NCI-H2029 treated with DMSO at 0.1 percent for 48 hours (cell line): Measurements from ENCODE around the gene ADRA2B.

Experiments
- DNase-seq: peaks from one replicate; lab custom pipeline; 2025; lab: John Stamatoyannopoulos, UW

Gene ADRA2B

DNA sequence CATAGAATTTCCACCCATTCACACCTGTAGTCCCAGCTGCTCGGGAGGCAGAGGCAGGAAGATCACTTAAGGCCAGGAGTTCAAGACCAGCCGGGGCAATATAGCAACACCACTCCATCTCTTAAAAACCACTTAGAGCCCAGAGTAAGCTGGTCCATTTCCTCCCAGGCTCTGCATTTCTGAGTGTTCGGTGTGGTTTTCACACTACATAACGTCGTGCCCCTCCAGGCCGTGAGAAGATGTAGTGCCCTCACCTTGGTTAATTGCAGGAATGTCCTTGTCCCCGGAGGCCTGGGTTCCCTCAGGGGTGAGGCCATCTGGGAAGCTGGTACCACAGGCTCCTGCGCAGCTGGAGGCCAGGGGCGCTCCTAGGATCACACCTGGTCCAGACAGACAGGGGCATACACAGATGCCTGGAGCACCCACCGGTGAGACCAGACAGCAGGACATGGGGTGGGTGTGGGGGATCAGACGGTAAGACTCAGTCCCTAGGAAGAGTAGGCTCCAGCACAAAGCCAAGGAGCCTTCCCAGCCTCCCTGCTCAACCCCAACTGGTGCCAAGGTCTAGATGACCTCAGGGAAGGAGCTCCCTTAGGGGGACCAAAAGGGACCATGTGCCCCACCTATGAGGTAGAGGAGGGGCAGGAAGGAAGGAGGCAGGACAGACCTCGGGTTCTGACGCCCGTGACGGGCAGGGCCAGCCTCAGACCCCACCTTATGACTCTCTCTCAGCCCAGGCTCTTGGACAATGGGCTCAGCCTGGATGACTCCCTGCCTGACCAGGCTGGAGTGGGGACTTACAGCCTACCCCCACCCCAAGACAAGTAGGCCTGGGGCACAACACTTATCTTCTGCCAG is 21.2 kb upstream of the ADRA2B start:
- DNase-seq: no peak

DNA sequence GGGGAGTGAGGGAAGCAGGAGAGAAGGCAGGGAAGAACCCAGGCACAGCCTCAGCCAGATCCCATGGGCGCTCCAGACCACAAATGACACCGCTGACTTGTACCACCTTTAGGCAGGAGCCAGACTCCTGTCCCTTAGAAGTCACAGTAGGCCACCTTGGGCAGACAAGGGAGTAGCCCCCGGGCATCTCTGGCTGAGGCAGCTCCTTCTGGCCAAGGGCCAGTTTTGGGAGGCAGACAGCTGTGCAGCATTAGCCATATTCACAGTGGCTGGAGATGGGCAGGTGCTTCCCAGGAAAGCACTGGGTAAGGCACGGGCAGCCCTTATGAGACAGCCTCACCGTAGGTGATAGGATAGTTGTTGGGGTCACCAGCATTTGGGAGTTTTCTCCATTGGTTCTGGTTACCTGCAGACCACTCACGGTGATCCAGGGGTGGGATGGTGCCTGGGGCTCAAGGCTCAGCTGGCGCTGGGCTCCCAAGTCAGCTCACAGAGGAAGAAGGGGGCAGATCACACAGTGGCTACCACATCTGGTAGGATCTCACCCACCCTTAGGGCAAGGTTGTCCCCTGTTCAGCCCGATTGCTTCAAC is 19.9 kb upstream of the ADRA2B start:
- DNase-seq: no peak

- DNase-seq: no peak
Measured at GRCh38 chr2:96135621-96136020, 19.2 kb upstream of the ADRA2B start.

DNA sequence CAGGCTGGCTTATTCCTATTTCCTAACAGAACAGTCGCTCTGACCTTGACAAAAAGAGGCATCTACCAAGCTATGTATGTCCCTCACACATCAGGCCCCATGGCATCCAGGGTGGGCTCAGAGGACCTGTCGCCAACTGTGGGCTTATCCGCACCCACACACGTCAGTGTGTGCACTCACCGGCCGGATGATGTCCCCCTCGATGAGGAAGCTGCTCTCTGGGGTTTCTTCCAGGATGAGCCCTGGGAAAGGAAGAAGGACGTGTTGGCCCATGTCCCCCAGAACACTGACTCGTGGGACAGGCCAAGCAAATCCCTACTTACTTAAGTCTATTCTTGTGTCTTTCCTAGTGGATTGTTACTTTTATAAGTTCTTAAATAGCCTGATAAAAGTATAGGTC is 18.8 kb upstream of the ADRA2B start:
- DNase-seq: no peak

- DNase-seq: no peak
Measured at GRCh38 chr2:96134421-96134820, 18.1 kb upstream of the ADRA2B start.

GRCh38 chr2:96131813-96132745 is 15.7 kb upstream of the ADRA2B start:
- DNase-seq: no peak

DNA sequence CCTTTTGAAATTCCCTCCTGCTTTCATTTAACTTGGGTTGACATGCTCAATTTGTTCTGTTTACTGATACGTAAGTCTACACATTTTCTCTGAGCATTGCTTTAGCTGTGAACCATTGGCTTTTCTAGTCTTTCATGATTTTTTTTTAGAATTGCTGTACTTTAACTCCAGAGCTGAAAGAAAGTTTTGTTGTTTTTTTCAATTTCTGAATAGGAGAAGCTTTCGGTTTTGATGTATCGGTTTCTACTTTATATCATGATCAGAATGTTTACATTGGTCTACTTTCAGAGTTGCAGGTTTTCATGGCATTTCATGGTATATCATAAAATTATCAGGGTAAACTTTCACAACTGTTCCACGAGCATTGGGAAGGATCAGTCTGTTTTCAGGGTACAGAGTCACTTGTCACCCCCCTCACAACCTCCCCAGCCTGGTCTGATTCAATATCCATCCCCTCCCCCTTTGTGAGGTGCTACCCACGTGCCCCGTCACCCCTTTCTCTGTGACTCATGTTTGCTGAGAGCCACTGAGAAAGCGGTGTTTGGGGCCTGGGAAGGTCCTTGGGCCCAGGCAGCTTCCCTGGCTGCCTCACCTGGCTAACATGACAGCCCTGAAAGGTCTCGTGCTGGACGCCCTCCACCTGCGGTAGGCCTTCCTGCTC is 14.9 kb upstream of the ADRA2B start:
- no peak for DNase-seq

- DNase-seq: no peak
Measured at GRCh38 chr2:96130483-96130882, 14.1 kb upstream of the ADRA2B start.

DNA sequence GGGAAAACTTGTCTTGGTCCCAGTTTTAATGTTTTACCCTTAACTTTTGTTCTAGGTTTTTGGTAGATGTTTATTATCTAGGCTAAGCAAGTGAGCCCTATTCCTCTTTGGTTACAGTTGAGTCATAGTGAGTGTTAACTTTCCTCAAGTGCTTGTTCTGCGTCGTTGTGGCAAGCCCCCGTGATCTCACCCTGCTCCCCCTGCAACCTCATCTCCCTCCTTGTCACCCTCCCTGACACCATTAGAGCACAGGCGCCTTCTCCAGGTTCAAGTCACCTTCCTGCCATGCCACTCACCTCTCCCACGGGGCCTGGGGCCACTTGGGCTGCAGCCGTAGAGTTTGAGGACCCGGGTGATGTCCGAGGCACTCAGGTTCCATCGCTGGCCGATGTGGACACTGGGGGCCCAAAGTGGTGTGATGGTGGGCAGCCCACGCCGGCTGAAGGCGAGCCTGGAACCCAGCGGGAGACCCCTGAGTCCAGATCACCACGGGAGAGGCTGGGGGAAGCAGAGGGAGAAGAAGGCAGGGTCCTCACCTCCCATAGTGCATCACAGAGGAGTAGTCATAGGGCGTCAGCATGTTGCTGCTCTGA is 13.3 kb upstream of the ADRA2B start:
- no peak for DNase-seq

GRCh38 chr2:96128456-96128855 is 12.1 kb upstream of the ADRA2B start:
- no peak for DNase-seq

DNA sequence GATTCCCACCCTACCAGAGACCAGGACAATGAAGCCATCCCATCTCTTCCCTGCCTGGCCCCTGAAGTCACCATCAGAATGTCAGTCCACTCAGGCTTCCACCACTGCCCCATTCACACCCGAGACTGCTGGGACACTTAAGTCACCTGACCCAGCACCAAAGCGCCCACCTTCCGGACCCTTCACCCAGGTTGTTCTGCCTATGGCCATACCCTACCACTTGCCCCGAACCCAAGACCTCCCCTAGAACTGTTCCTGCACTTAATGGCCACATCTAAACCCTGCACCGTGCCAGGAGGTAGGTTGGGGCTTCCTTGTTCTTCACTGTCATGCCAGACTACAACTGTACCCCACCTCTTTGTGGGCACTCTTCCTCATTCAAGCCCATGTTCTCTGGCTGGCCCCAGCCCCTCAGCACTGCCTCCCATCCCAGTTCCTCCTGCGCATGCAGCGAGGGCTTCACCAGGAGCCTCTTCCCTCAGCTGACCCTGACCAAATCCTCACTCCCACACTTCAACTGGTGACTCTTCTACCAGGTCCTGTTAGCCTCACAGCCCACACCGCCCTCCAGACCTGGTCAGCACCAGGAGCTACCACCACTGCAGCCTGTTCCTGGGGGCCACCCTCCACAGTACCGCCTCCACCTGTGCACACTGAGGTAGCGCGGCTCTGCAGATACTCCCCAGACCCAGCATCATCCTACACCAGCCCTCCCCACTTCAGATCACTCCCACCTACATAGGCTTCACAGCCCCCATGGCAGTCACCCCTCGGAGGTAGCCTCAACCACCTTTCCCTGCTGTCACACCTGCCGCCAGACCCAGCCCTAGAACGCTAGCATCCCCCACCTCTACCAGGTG is 8.3 kb upstream of the ADRA2B start:
- DNase-seq: no peak

DNA sequence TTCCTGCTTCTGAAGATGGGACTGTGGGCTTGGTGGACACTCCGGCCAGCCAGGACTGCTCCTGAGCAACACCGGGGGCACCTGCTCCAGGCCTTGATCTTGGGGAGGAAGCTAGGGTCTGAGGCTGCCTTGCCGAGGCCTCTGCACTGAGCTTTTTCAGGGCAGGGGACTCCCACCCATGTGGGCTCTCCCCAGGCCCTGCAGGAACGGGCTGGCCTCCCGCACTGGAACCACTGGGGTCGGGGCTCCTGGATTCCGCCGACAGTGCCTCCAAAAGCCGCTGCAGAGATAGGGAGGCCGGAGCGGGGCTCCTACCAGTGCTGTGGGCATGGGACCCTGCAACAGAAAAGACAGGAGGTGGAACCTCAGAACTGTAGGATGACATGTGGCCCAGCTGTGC is 7.6 kb upstream of the ADRA2B start:
- no peak for DNase-seq

- no peak for DNase-seq
Measured at GRCh38 chr2:96123290-96123689, 6.9 kb upstream of the ADRA2B start.

GRCh38 chr2:96122391-96122790 is 6.0 kb upstream of the ADRA2B start:
- no peak for DNase-seq

DNA sequence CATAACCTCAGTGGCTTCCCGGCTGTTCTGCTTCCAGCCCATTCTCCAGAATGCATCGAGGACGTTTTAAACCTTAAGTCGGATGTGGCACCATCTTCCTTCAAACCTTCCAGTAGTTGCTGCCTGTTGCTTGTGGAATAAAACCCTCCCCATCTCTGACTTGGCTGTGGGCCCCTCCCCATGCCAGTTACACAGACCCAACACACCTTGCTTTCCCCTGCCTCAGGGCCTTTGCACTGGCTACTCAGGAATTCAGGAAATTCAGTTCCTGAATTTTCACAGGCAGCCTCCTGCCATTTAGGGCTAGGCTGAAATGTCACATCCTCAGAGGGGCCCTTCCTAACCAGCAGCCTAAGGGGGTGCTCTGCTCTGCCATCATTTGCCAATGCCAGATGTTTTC is 5.0 kb upstream of the ADRA2B start:
- DNase-seq: no peak

DNA sequence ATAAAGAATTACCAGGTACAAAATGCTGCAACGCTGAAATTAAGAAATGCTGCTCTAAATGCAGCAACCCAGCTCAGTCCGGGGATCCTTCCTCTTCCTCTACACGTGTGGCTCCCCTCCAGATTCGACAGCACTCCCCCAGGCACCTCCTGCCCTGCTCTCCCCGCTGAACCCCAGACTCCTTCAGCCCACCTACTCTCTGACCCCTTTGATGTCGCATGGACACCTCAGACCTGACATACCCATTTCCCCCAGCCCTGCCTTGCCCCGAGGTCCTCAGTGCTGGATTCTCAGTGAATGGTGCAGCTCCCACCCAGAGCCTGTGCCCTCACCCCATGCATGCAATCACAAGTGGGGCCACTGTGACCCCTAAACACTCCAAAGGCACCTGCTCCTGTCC is 4.6 kb upstream of the ADRA2B start:
- no peak for DNase-seq

- no peak for DNase-seq
Measured at GRCh38 chr2:96120091-96120720, 3.8 kb upstream of the ADRA2B start.

- no peak for DNase-seq
Measured at GRCh38 chr2:96119389-96119751, 3.0 kb upstream of the ADRA2B start.

DNA sequence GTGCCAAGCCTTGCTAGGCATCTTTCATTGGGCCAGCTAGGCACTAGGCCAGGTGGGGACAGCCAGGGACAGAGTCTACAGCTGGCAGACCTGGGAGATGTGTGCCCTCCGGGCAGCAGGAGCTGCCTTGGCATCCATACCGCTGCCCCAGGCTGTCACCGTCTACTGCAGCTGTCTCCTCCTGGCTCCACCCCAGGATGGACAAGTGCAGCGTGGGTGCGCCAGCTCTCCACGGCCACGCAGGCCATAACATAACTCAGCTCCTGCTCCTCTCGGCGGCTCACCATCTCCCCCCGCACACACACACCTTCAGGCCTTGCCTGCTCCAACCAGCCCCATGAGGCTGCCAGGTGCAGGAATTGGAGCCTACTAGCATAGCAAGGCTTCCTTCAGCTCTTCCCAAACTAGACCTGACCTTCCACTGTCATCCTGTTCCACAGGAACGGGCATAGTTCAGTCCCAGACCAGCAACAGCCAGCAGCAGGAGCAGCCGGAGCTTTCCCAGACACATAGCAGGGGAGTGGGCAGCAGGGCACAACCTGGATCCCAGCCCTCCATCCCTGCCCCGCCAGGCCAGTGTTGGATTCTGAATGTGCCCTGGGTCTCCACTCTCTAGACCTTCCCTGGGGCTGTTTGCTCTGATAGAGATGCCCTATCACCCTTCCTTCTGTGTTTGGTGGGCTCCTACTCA is 2.5 kb upstream of the ADRA2B start:
- no peak for DNase-seq
